HuH-7 (cell line): ENCODE measurements around the gene LAMTOR3.

Source experiments
- DNase-seq: peaks from one replicate; pipeline ENCODE4 v3.0.0; 2011; ENCODE audit warnings: low spot score

Gene LAMTOR3, protein sequence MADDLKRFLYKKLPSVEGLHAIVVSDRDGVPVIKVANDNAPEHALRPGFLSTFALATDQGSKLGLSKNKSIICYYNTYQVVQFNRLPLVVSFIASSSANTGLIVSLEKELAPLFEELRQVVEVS

DNA sequence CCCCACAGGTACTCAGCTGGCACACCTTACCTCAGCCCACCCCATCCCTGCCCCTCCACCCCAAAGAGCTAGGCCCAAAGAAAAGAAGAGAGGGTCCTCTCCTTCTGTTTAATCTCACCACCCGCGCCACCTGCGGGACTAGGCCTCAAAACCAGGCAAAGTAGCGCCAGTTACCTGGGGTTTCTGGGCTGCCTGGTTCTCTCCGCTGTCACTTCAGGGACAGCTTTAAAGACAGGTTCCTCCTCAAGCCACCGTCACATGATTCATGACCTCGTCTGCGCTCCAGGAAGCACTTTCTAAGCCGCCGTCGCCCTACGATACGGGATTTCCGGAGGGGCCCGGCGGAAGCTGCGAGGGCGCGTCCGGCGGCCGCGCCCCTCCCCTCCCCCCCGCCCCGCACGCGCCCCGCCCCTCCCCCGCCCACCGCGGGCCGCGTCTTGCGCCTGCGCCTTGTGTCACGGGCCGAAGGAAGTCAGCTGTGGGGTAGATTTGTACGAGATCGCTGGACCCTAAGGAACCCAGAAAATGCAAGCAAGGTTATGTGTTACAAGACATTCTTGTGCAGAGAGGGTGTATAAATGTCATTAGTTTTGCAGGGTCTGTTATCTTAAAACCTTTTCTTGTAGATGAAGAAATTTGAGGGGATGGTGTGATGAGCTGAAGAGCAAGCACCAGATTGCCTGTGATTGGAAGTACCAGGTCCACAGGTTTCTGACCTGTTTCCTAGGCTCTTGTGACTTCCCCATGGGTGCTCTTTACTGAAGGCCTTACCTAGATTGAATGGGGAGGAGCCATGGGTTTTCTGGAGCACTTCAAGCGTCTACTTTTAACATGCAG, at the start of gene LAMTOR3:
Gene LAMTOR3 (minus strand): TSS at position 267 of the 837 bp plus-strand sequence. CDS start 464 bp downstream, outside the sequence.
- peak; percentile 64 for DNase-seq

- no peak for DNase-seq
Observed at GRCh38 chr4:99938243-99938753, 44.1 kb upstream of the LAMTOR3 start.

DNA sequence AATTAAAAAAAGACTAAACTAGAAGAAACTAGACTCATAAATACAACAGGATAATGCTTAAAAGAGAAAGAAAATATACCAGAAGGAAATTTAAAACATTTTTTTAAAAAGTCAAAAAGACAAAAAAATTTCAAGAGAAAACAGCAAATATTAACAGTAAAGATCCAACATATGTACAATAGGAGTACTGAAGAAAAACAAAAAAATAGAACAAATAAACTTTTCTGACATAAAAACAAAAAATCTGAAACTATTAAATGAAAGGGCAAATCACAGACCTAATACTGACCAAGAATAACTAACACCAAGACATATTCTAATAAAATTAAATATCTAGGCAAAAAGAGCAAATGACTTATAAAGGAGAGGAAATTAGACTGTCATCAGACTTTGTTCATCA, 40.7 kb upstream of the LAMTOR3 start:
- DNase-seq: no peak

DNA sequence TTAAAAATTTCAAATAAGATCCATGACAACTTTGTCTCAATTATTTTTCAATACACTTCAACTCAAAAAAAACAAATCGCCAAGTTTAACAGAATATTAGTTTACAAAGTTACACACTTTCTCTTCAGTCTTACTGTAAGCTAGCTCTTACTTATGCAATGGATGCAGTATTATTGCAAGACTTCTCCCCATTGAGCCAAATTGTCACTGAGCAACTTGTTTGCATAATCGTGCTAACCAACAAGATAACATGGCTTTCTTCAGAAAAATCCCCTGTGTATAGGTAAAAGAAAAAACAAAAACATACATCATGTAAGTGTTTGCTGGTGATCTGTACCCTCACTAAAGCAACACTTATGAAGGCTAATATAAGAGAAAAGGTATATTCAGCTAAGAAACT, 33.3 kb upstream of the LAMTOR3 start:
- no peak for DNase-seq

DNA sequence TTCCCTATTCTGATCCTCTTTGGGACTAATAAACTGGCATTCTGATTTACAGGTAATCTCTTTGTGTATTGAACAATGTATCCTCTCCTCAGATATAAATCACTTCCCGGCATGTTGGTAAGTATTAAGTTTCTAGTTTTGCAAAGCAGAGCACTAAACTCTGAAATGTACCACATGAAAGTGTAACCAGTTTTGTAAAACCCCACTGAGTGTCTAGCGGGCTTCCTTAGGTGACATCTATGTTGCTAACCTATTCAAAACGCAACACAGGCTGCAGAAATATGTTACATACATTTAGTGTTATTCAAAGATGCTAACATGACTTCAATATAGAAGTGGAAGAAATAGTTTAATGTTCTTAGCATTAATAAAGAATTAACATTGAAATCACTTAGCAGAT, 26.9 kb upstream of the LAMTOR3 start:
- no peak for DNase-seq

DNA sequence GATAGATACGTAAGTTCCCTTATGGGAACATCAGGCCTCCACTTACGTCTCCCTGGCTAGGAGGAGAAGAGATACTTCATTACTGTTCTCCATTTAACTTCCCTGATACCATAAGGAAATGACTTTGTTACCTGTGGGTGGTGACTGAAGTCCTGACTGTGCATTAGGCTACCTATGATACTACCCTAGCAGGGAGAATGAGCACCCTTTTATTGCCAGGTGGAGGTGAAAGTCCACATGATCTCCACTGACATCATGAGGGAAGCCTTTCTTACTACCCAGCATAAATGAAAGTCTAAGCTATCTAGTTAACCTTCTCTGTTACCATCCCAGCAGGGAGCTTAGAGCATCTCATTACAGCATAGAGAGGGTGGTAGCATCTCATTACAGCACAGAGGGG, 24.4 kb upstream of the LAMTOR3 start:
- peak; percentile 3 for DNase-seq

- DNase-seq: no peak
Observed at GRCh38 chr4:99917575-99917974, 23.3 kb upstream of the LAMTOR3 start.

DNA sequence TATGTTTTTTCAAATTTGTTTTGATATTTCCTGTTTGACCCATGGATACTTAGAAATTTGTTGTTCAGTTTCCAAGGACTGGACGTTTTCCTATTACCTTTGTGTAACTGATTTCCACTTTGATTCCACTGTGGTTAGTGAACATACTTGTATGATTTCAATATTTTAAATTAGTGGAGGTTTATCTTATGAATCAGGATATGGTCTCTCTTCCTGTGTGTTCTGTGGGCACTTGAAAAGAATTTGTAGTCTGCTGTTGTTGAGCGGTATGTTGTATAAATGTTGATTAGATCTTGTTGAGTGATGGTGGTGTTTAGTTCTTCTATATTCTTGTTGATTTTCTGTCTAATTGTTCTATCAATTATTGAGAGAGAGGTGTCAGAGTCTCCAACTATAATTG, 21.2 kb upstream of the LAMTOR3 start:
- DNase-seq: no peak

- DNase-seq: no peak
Observed at GRCh38 chr4:99894998-99895397, 771 bp upstream of the LAMTOR3 start.

- DNase-seq: no peak
Observed at GRCh38 chr4:99893839-99894160, 427 bp downstream of the LAMTOR3 start.

GRCh38 chr4:99893029-99893428, 1.2 kb downstream of the LAMTOR3 start:
- no peak for DNase-seq

DNA sequence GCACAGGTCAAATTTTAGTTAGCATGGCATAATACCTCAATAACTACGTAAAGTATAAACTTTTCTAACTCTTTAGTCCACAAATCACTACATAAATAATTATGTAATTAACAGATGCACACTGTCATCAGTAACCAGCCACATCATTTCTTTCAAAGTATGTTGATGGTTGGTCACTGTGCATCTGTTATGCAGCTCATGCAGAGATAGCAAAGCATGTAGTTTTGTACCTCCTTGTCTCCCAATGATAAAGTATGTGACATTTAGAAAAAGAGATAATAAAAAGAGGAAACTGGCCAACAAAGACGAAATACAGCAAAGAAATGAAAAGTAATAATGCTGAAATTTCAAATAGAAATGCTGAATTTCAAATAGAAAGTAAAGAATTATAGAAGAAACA, 2.9 kb downstream of the LAMTOR3 start:
- no peak for DNase-seq

- no peak for DNase-seq
Observed at GRCh38 chr4:99887837-99888236, 6.4 kb downstream of the LAMTOR3 start.

DNA sequence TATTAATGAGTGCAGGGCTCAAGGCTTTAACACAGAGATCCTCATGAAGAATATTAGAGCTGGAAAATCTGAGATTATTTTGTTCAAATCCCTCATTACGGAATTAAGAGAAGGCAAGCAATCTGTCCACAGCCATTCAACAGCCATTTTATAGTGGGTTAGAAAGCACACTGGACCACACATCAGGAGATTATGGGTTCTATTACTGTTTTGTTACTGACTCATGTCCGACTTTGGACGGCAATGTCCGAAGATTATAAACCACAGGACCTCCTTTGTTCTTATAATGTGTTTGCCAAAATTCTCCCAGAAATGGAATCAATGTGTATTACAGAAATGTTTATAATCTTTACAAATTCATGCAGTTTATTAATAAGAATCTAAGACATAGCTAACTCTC, 8.1 kb downstream of the LAMTOR3 start:
- DNase-seq: no peak

GRCh38 chr4:99885687-99886086, 8.5 kb downstream of the LAMTOR3 start:
- DNase-seq: no peak

DNA sequence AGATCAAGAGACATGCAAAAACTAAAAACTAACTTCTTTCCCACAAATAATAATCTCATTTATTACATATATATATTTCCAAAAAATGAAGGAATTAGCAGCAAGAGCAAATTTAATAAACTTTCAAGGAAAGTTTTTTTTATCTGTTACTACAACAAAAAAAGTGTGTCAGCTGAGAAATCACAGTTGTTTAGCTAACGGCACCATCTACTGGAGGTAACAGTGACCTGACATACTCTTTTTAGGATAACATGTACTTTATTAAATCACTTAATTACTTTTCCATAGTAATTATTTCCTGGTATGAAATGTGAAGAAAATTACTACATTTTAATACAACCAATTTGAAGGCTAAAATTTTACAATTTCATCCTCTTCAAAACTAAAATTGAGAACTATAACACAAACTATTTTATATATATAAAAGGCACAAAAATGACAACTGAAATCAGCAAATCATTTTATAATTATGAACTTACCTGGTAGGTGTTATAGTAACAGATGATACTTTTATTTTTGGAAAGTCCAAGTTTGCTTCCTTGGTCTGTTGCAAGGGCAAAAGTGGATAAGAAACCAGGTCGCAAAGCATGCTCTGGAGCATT, 9.1 kb downstream of the LAMTOR3 start:
- DNase-seq: no peak

GRCh38 chr4:99879458-99879857, 14.8 kb downstream of the LAMTOR3 start:
- no peak for DNase-seq

- no peak for DNase-seq
Observed at GRCh38 chr4:99878604-99879003, 15.6 kb downstream of the LAMTOR3 start.

- DNase-seq: no peak
Observed at GRCh38 chr4:99876946-99877345, 17.3 kb downstream of the LAMTOR3 start.

- DNase-seq: no peak
Observed at GRCh38 chr4:99875071-99875470, 19.2 kb downstream of the LAMTOR3 start.

DNA sequence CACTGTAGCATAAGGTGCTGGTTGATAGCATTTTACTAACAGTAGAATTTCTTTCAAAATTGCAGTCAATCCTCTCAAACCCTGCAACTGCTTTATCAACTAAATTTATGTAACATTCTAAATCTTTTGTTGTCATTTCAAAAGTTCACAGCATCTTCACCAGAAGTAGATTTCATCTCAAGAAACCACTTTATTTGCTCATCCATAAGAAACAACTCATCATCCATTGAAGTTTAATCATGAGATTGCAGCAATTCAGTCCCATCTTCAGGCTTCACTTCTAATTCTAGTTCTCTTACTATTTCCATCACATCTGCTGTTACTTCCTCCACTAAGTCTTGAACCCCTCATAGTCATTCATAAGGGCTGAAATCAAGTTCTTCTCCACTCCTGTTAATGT, 21.7 kb downstream of the LAMTOR3 start:
- DNase-seq: no peak

GRCh38 chr4:99868126-99868596, 26.1 kb downstream of the LAMTOR3 start:
- no peak for DNase-seq

DNA sequence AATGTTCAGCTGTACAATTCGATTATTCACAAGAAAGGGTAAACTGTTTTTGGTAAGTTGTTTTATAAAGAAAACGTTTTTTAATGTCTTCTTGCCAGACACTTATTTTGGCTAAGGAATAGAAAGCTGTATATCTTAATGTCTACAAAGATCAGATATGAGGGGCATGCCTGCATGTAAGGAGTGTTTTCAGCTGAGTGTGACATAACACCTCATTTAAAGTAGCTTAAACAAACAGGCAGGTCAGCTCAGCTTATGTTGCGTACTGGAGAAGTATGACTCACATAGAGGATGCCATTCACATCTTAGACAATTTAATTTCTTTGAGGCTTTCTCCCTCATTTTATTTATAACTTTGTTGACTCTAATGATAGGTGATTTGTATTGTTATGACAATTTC, 30.4 kb downstream of the LAMTOR3 start:
- DNase-seq: no peak
